Cortex of kidney (tissue), 1 donor: ENCODE results near the gene DOCK1.

ENCODE experiments used
- DNase-seq: peaks from one replicate; lab custom pipeline; 2025; lab: John Stamatoyannopoulos, UW

The DOCK1 gene

DNA sequence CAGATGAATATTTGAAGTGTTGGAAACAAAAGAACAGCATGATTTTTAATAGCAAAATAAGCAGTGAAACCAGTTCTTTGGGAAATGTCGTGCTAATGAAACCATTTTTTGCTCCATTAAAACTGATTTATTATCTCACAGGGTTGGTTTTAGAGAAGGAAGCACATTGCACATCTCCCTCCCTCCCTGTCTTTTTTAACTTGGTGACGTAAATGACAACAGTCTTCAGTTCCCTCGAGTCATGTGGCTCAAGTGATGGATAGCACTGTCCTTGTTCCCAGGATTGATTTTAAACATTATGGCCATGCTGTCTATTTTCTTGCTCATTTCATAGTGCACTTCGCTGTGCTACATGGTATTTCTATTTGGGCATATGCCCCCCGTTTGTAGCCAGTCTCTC is 105.9 kb downstream of the DOCK1 start:
- no peak for DNase-seq

DNA sequence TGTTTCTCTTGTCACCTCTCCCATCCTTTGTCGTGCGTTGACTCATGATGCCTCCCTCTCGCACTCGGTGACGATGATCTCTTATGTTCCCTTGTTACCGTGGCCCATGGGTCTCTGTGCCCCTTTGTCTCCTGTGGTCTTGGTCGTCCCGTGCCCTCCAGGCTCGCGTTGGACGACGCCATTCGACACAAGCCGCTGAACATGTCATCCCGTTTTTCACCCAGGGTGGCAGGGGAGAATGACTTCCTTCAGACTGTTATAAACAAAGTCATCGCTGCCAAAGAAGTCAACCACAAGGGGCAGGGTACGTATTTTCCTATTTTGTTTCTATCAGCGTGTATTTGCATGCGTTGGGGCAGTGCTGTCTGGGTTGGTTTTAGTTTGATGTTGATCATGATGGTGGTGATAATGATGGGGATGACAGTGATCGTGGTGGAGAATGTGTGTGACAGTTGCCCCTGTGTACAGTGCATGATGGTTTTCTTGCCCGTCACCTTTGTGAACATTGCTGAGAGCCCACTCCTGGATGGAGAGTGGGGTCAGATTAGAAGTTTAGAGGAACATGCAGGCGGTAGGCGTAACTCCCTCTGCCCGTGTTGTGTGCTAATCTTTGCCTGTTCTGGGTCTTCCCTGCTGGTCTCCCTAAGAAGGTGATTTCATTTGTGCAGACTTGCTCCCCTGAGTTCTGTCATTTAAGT is 107.0 kb downstream of the DOCK1 start:
- DNase-seq, result no peak

DNA sequence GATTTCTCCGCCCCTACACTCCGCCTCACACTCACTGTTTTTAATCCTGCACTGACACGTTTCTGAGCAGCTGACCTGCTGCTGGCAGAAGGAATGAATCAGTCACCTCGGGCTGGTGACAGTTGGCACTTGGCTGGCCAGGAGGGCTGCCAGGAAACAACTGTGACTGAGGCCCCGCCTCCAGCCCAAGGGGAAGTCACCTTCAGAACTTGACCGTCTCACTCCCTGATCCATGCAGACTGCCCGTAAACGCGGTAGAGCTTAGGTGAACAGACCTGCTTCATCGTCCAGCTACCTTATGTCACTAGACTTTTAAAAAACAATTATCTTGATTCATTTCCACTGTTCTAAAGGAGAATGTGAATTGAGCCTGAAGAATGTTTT is 107.5 kb downstream of the DOCK1 start:
- no peak for DNase-seq

DNA sequence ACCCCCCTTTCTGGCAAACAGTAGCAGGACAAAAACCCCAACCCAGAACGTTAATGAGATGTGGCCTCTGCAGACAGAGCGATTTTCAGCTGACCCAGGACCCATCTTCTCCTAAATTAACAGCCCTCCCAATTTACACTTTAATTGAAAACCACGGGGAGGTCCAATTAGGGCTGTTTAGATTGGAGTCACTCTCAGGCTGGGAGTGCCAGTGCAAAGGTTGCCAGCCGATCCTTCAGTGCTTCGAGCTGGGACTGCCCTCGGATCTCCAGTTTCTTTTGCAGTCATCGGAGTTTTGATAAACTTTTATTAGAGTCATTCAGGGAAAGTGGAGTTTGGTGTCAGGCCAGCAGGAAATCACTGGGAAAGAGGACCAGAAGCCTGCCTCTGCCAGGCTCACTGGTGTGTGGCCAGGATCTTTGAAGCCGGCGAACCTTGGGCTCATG is 108.0 kb downstream of the DOCK1 start:
- no peak for DNase-seq

DNA sequence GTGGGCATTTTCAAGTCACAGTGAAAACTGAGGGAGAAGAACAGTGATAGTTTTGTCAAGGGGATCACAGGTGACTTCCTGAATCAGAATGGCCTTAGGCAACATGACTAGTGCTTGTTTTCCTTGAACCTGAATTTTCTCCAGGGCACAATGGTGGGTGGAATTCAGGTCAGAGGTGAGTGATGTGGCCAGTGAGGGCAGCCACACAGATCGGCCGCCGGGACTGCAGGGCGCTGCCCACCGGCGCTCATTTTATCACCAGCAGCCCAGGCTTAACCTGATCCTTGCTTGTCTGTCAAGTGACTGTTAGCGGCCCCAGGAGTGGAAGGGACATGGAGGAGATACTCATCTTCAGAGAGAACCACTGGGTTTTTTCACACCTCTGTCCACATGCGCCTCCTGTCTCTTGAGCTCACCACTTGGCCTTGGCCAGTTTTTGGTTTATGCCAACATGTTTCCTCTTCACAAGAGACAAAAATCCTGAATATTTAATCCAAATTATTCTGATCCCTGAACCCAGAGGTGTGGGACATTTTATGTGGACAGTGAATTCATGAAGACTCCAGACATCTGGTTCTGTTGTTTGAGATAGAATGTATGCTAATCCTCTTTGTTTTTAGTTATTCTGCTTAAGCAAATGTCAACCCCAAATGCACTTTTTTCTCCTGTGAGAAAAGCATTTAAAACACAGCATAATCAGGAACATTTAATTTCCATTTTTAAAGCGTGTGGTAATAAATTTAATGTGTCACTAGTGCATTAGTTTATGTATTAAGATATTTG is 108.7 kb downstream of the DOCK1 start:
- DNase-seq, result no peak

DNA sequence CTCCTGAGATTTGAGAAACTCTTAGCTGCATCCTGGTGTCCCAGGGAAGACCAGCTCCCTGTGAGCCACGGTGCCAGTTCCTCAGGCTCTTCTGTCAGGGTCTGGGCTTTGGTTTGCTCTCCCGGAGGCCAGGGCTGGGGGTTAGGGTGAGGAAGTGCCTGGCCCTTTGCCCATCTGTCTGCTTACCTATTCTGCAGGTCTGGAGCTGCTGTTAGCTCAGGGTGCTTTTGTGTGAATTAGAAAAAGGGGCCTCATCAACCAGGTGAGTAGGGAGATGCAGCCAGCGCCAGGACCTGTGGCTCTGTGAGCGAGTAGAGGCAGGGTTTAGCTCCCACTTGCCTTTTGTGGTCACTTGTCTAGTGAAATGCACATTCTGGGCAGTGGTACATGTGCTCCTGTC is 109.4 kb downstream of the DOCK1 start:
- no peak for DNase-seq

DNA sequence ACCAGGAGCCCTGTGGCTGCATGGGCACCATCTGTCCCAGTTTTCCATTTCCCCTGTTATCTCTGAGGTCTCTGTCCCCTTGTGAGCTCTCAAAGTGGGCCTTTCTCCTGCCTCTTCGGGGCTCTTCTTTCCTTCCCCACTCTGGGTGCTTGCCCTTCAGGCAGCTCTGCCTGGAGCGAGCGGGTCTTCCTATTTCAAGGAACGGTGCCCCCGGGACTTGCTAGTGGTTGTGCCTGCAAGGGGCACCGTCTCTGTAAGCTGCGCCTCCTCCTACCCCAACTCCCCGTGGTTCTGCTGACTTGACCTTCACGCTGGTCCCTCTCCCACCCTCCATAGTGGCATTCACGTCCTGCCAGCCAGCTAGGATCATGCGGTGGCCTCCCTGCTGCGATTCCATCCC is 110.1 kb downstream of the DOCK1 start:
- no peak for DNase-seq

DNA sequence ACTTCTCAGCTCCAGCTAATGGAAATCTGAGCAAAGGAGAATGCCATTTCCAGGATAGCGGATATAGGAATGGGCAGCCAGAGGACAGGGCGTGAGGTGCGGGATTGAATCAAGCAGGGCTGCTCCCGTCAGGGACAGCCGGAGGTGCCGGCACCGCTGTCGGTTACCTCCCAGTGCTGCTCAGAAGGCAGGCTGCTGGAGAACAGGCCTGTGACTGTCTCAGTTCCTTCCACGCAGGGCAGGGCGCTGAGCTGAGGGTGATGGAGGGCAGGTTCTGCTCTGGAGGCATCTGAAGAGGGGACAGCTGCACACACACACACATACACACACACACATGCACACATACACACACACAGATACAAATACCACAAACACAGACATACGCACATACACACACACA is 111.1 kb downstream of the DOCK1 start:
- DNase-seq, result no peak

DNA sequence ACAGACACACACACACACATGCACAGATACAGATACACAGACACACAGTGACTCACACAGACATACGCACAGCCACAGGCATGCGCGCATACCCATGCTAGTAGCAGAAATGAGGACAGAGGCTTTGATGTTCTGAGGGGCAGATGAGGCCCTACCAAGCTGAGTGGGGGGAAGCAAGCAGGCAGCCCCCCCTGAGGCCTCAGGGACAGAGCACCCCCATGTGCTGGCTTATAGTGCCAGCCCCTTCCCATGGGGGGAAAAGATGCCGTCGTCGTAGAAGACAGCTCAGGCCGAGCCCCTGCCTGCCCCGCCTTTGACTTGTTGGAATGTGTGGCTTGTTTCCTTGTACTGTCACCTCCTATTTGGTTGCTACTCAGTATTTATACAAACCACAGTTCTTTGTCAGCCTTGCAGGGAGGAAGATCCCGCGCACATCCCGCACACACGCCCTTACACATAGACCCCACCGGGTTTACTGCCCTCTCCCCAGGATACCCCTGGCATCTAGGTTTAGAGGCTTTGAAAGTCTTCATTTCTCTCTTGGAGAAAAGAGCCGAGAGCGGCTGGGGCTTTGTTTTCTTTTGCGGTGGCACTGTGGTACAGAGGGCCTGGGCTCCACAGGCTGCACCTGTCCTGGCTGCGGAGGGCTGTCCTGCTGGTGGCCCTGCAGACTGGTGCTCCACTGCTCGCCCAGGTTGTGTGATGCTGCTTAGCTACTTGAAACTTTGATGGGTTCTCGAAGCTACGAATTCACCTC is 112.5 kb downstream of the DOCK1 start:
- DNase-seq, result no peak

DNA sequence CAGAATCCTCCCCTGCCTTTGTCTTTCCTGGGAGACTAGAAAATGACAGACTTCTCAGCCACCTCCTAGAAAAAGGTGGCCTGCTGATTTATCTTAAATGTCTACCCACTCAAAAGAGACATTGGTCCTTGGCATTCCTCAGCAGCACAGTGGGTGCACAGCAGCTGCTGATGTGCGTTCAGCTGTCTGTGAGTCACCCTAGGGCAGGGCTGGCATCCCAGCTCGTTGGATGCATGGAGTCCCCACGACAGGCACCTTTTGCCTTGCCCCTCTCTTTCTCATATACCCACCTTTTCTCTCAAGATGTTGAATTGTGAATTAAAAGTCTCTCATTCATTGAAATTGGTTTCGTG is 113.0 kb downstream of the DOCK1 start:
- DNase-seq, result no peak

DNA sequence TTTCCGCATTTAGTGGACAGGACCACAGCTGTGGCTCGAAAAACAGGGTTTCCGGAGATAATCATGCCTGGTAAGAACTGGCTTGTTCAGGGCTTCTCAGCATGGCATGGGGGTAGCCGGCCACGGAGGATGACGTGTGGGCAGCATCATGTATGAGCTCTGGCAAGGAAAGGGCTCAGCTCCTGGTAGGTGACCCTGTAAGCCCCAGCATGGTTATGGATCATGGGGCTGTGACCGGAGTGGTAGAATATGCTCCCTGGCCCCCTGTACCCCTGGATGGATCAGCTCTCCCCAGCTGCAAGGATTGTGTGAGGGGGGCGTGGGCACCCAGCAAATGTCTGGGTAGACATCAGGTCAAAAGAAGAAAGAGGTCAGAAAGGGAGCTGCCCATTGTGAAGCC is 113.5 kb downstream of the DOCK1 start:
- no peak for DNase-seq

DNA sequence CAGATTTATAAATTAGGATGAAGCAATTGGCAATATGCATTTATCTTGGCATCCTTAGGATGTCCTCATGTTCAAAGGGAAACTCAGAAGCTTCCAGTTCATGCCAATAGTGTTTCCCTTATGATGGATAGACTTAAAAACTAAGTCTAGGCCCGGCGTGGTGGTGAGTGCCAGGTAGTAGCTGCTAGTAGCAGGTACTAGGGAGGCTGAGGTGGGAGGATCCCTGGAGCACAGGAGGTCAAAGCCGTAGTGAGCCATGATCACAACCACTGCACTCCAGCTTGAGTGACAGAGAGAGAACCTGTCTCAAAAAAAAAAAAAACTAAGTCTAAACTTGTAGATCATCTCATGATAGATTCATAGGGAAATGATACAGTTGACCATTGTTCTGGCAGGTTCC is 115.0 kb downstream of the DOCK1 start:
- DNase-seq, result no peak

DNA sequence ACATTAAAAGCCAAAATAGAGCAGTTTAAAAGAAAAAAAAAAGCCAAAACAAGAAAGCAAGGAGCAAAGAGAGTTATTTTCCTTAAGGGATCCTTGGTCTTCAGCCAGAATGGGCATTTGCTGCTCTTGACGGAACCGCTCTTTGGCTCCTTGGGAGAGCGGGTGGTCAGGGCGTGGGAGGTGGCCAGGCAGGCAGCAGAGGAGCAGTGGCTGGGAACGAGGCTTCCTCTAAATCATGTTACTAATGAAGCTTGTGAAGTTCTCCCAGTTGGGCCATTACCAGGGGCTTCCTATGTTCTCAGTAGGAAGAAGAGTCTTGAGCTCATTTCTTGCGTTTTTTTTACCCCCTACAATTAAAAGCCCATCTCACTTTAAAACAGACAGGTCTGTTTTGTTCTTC is 116.6 kb downstream of the DOCK1 start:
- DNase-seq, result no peak

DNA sequence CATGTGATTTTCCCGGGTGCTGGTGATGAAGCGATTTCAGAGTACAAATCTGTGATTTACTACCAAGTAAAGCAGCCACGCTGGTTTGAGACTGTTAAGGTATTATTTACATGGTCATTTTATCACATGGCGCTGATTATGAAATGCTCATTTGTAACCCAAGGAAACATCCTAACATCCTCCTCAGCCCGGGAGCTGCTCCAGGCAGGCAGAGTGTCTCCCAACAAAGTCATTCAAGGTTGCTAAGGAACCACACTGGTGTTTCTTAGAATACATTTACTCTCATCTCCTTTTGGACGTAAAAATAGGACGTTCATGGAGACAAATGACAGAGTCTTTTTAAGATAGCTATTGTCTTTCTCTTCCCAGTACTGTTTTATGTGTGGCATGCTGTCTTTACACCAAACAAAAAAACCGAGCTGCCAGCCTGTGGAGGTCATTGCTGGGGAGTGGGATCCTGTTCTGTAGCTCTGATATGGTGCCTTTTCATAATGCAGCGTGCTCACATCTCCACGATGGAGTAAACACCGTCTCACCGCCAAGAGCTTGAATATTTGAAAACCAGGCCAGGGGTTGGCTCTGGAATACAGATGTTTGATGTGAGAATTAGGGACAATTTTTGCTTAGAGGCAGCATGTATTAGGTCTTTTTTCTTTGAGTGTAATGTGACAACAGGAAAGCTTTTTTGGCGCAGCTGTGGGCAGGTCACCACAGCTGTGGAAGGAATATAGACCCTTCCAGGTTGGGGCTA is 119.6 kb downstream of the DOCK1 start:
- no peak for DNase-seq

DNA sequence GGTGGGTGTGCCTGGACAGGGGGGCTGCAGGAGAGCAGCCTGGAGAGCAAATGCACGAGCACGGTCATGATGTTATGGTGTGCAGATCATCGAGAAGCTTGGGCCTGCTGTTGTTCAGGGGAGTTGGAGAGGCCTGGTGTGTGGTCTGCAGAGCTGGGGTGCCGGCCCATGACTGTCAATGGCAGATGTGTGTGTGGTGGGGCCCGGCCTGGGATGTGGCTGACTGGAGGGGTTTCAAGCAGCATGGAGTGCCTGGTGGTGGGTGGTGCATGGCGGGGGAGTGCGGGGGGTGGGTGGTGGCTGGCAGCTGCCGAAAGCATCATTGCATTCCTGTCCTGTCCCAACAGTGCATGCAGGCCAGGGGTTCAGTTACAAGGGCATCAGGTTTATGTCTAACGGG is 122.6 kb downstream of the DOCK1 start:
- DNase-seq, result no peak

DNA sequence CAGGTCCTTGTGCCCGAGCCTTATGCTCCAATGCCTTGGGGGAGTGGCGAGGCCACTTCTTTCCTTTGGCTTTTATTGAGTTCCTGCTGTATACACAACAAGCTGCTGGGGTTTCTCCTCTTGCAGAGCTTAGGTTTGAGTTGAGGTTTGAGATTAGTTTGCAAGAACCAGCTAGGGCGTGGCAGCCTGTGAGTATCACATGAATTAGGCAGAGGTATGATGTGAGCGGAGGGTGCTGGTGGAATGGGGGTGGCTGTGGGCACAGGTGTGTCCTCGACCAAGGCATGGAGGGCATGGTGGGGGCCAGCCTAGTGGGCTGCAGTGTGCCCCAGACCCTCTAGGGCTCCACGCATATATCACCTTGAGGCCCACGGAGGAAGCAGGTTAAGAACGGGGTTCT is 123.3 kb downstream of the DOCK1 start:
- no peak for DNase-seq

DNA sequence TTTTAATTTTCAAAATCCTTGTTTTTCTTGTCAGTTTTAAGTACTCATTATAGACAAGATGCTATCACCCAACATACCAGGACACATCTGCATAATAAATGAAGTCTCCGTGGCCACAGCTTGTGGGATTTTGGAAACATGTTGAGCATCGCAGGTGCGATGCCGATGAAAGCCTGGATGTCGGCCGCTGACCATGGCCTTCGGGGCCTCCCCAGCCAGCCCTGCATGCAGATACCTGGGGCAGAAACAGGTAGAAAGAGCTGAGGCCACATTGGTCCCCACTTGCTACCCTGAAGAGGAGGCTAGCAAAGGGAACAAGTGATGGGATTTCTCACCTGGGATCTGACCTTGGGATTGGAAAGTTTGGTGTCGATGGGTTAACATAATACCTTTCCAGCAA is 123.8 kb downstream of the DOCK1 start:
- no peak for DNase-seq

DNA sequence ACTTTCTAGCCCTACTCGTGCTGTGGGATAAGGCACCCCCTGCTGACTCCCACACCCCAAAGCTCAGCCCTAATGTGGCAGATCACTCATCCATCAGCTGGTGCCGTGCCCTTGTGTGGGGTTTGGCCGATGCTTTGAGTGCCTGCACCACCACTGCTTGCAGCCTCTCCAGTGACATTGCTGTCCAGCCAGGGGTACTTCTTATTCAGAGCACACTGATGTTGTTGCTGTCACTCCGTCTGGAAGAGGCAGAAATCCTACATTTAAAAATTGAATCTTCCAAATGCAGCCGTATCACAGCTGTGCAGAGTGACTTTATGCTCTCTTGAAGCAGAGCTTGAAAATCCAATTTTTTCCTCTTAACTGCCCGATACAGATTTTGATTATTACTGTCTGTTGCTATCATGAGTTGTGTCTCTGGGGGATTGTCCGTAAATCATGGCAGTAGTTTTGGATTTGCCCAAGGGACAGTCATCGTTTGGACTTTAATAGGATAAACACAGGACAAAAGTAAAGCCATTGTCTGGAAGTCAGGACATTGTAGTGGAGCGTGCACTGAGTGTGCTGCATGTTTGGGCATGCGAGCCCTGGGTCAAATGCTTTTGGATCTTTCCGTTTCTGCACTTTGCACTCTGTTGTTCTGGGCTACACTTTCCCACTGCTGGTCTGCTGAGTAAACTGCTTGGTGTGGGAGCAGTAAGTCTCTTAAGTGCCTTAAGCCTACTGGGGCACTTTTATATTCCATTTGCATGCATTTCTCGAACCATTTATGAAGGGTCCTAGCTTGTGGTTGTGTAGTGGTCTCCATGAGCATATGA is 128.2 kb downstream of the DOCK1 start:
- DNase-seq, result no peak

DNA sequence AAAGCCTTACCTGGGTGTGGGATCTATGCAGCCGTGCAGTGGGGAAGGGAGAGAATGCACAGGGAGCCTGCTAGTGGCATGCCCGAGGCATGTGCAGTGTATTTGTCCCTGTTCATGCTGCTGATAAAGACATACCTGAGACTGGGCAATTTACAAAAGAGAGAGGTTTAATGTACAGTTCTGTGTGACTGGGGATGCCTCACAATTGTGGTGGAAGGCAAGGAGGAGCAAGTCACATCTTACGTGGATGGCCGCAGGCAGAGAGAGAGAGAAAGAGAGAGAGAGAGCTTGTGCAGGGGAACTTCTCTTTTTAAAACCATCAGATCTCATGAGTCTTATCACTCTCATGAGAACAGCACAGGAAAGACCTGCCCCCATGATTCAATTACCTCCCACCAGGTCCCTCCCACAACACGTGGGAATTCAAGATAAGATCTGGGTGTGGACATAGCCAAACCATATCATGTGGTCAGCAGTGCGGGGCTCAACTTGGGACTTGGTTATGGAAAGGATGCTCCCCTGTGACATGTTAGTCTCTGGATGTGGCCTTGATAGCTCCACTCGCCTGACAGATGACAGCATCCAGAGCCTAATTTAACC is 128.9 kb downstream of the DOCK1 start:
- no peak for DNase-seq

DNA sequence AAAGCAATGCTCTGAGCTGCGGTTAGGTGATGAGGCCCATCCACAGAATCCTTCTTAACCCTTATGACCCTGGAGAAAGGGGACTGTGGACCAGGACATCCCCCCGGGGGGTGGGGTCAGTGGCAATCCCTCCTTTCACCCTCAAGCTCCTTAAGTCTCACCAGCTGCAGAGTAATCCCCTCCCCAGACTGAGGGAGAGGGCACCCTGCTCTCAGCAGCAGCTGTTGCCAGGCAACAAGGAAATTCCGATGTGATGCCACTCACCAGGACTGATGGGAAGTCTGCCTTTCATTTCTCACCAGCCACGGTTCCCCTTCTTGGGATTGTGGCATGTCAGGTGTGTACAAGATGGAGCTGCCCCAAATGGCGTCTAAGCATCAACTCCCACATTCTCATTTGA is 129.6 kb downstream of the DOCK1 start:
- no peak for DNase-seq

DNA sequence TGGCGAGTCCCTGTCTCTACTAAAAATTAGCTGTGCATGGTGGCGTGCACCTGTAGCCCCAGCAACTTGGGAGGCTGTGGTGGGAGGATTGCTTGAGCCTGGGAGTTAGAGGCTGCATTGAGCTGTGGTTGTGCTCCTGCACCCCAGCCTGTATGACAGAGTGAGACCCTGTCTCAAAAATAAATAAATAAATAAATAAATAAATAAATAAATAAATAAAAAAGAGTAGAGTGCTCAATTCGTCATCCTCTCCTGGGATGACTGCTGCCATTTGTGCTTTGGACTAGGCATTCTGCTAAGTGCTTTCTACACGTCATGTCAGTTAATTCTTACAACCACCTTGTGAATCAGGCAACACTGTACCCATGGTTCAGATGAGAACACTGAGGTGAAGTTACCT is 130.6 kb downstream of the DOCK1 start:
- no peak for DNase-seq
